Endothelial cell of umbilical vein (primary cell): Measurements from ENCODE around the gene PECR. TPM values are rescaled to one million over a fixed set of nuclear protein-coding genes. Genes with fewer than 3 reads are reported as not detected.

Experiments used
- BruUV-seq: library from RNA; stranded (reverse); fragments of 400-500 nt; replicated peaks from 2 replicates; lab custom pipeline; 2021; lab: Mats Ljungman, UMichigan
- CTCF ChIA-PET: fragments of 300-600, 350-600 bp; sonication (Branson Sonifier 250); formaldehyde crosslinking; loops from one replicate; lab custom pipeline; 2021; ENCODE audit warnings: antibody characterized with exemption, inconsistent platforms; lab: Charles Lee
- POLR2A ChIA-PET: fragments of 300-600, 350-600 bp; sonication (Branson Sonifier 250); formaldehyde crosslinking; loops from one replicate; lab custom pipeline; 2021; ENCODE audit warnings: antibody characterized with exemption, inconsistent platforms; lab: Charles Lee
- DNase-seq: peaks from one replicate; pipeline ENCODE4 v3.0.0-alpha.2; 2011; ENCODE audit warnings: low read depth, low spot score
- FAIRE-seq: peaks from 2 replicates; lab custom pipeline; 2011; peaks lifted over from hg19 to GRCh38; lab: Jason Lieb, UNC
- H2AFZ ChIP-seq: 2 replicates; pipeline ENCODE4 v1.6.0; 2012; ENCODE audit warnings: low read depth, low read length, control low read depth, inconsistent platforms
- H3K27ac ChIP-seq: 2 replicates; pipeline ENCODE4 v1.5.1; 2011; ENCODE audit warnings: low read depth, mild to moderate bottlenecking, control low read depth, low read length, moderate library complexity; ENCODE audit not compliant: insufficient read depth
- H3K27me3 ChIP-seq, 2 experiments: 2 replicates each; pipeline versions ENCODE4 v1.6.0 to v1.6.1; 2011; ENCODE audit warnings: low read length in 2 of 2, mixed read lengths in 1 of 2; ENCODE audit not compliant: control insufficient read depth in 2 of 2, insufficient read depth in 2 of 2
- H3K36me3 ChIP-seq, 2 experiments: 2 replicates in 1 of 2; 3 replicates in 1 of 2; pipeline ENCODE4 v1.5.1; 2011; ENCODE audit warnings: low read length in 2 of 2, mild to moderate bottlenecking in 1 of 2, moderate library complexity in 1 of 2; ENCODE audit not compliant: control insufficient read depth in 2 of 2, insufficient read depth in 2 of 2; ENCODE audit errors: extremely low read depth in 1 of 2
- H3K4me1 ChIP-seq: 3 replicates; pipeline ENCODE4 v1.5.1; 2011; ENCODE audit warnings: mild to moderate bottlenecking, low read length; ENCODE audit not compliant: control insufficient read depth, insufficient read depth; ENCODE audit errors: extremely low read depth
- H3K4me2 ChIP-seq: 2 replicates; pipeline ENCODE4 v1.6.1; 2011; ENCODE audit warnings: low read length, control low read depth, mixed read lengths; ENCODE audit not compliant: insufficient read depth
- H3K4me3 ChIP-seq, 3 experiments: fragments of 200-600 bp in 1 of 3; sonication (generic), shearing (Covaris generic) in 1 of 3; replicated peaks in 1 of 3; 2 replicates each; pipeline ENCODE4 v1.5.1; 2011 to 2016; ENCODE audit warnings: control low read depth in 3 of 3, low read length in 3 of 3, mild to moderate bottlenecking in 2 of 3, inconsistent platforms in 1 of 3, low read depth in 1 of 3, moderate library complexity in 1 of 3; ENCODE audit not compliant: insufficient read depth in 1 of 3
- H3K79me2 ChIP-seq: 2 replicates; pipeline ENCODE4 v1.6.0; 2012; ENCODE audit warnings: low read length, inconsistent platforms; ENCODE audit not compliant: control insufficient read depth, insufficient read depth
- H3K9ac ChIP-seq: replicated peaks from 2 replicates; pipeline ENCODE3; 2011; ENCODE audit warnings: low read length, control low read depth; ENCODE audit not compliant: insufficient read depth; ENCODE audit errors: extremely low read depth
- H3K9me1 ChIP-seq: replicated peaks from 3 replicates; pipeline ENCODE4 v1.6.0; 2011; ENCODE audit warnings: mild to moderate bottlenecking, low read length; ENCODE audit not compliant: control insufficient read depth, insufficient read depth; ENCODE audit errors: extremely low read depth
- H3K9me3 ChIP-seq: replicated peaks from 2 replicates; pipeline ENCODE4 v1.5.1; 2012; ENCODE audit warnings: low read length, inconsistent platforms; ENCODE audit not compliant: control insufficient read depth, insufficient read depth
- H4K20me1 ChIP-seq: replicated peaks from 2 replicates; pipeline ENCODE3; 2011; ENCODE audit warnings: mild to moderate bottlenecking, low read length; ENCODE audit not compliant: control insufficient read depth, insufficient read depth; ENCODE audit errors: extremely low read depth
- CTCF ChIP-seq, 2 donors: IDR thresholded peaks; 1 replicate in 1 of 2; 2 replicates in 1 of 2; pipeline ENCODE4 v1.5.1; 2011; ENCODE audit warnings: low read length in 2 of 2, mild to moderate bottlenecking in 2 of 2, moderate library complexity in 2 of 2, control low read depth in 1 of 2, inconsistent platforms in 1 of 2, low read depth in 1 of 2; ENCODE audit not compliant: insufficient read depth in 1 of 2; ENCODE audit errors: extremely low read depth in 1 of 2
- EZH2 ChIP-seq: IDR thresholded peaks from 2 replicates; pipeline ENCODE4 v1.6.1; 2012; ENCODE audit warnings: borderline replicate concordance, low read depth, mild to moderate bottlenecking, moderate library complexity, low read length, inconsistent platforms; ENCODE audit not compliant: severe bottlenecking
- FOS ChIP-seq: IDR thresholded peaks from 2 replicates; pipeline ENCODE4 v1.6.1; 2011; ENCODE audit warnings: mild to moderate bottlenecking, low read length, moderate library complexity, borderline replicate concordance; ENCODE audit not compliant: insufficient read depth
- GATA2 ChIP-seq: IDR thresholded peaks from 2 replicates; pipeline ENCODE4 v1.7.0; 2011; ENCODE audit warnings: low read depth, mild to moderate bottlenecking, moderate library complexity, mixed read lengths, low read length; ENCODE audit not compliant: insufficient read length, insufficient read depth
- JUN ChIP-seq: IDR thresholded peaks from 2 replicates; pipeline ENCODE4 v1.6.1; 2011; ENCODE audit warnings: borderline replicate concordance, low read depth; ENCODE audit not compliant: insufficient read length, insufficient read depth
- MAX ChIP-seq: IDR thresholded peaks from 2 replicates; pipeline ENCODE4 v1.6.1; 2011; ENCODE audit not compliant: insufficient read depth, insufficient read length
- MYC ChIP-seq: IDR thresholded peaks from one replicate; pipeline ENCODE4 v1.6.1; 2011; ENCODE audit warnings: mild to moderate bottlenecking, low read depth, low read length
- POLR2A ChIP-seq: IDR thresholded peaks from 2 replicates; pipeline ENCODE4 v1.6.1; 2012; ENCODE audit warnings: low read depth, mild to moderate bottlenecking, control low read depth, low read length
- POLR2AphosphoS5 ChIP-seq: IDR thresholded peaks from 2 replicates; pipeline ENCODE4 v1.6.1; 2012; ENCODE audit warnings: low read depth, mild to moderate bottlenecking, control low read depth, low read length, moderate library complexity; ENCODE audit not compliant: insufficient read depth
- dilution Hi-C: fragments of 300-500 bp; cut with MboI; formaldehyde crosslinking; loops from one replicate; pipeline ENCODE4 v1.15.0; 2019; ENCODE audit warnings: low sequenced_read_pairs; ENCODE audit not compliant: extremely low pct_ligation_motif_present
- intact Hi-C: fragments of 100-400 bp; cut with micrococcal nuclease; formaldehyde crosslinking; loops from one replicate; pipeline ENCODE4 v1.10.0; 2022
- polyA plus RNA-seq, 4 experiments: library from polyadenylated mRNA; depleted of rRNA in 3 of 4; stranded (reverse) in 3 of 4; unstranded in 1 of 4; fragments of >200 nt; gene quantifications; 2 replicates each; pipeline versions ENCODE4 v1.2.1 to v1.2.3, GENCODE V29; 2011 to 2012; ENCODE audit warnings: missing spikeins in 1 of 4
- total RNA-seq: library from RNA; stranded (reverse); gene quantifications from 2 replicates; pipeline ENCODE4 v1.2.3, GENCODE V29; 2021

Gene PECR
- total and polyA plus RNA-seq, 2 donors (not counting 3 experiments of a cell fraction or from before 2014, with no cell fraction given): 4.1 to 6.2 TPM

- POLR2A ChIA-PET: no interaction called here
- no peaks in the 10 kb centered on the region for H3K36me3 ChIP-seq
- no peak overlapping the region for H2AFZ ChIP-seq
- dilution Hi-C loops (no loop called here), intact Hi-C loops (no loop called here)
- DNase-seq (no peak), FAIRE-seq (no peak)
- H3K4me1 ChIP-seq: no peaks in the 10 kb centered on the region
- H3K9me3 ChIP-seq: no peaks in the 10 kb centered on the region
- H3K27me3 ChIP-seq: no peaks in the 10 kb centered on the region
- no TSS peak for BruUV-seq
- no peak overlapping the region for H3K4me2 ChIP-seq
- no peak overlapping the region for H3K27ac ChIP-seq
- no peak for TF ChIP-seq GATA2
- TF ChIP-seq POLR2AphosphoS5: no peak
- no peak for TF ChIP-seq EZH2
- TF ChIP-seq POLR2A: no peak
- TF ChIP-seq MAX: no peak
- TF ChIP-seq JUN: no peak
- TF ChIP-seq CTCF (IDR thresholded peaks at IDR 0.05; ENCODE audit: extremely low read depth in 1 of 2, insufficient read depth in 1 of 2, low read depth in 1 of 2, low read length in 2 of 2): no peak
- no peak for TF ChIP-seq MYC
- no peak for TF ChIP-seq FOS
- H4K20me1 ChIP-seq: no peaks in the 10 kb centered on the region
- H3K4me3 ChIP-seq: no peak overlapping the region
- H3K79me2 ChIP-seq: no peaks in the 10 kb centered on the region
- no peaks in the 10 kb centered on the region for H3K9me1 ChIP-seq
- CTCF ChIA-PET: no interaction called here
- no peak overlapping the region for H3K9ac ChIP-seq
Measured at GRCh38 chr2:216069028-216069427, 12.6 kb downstream of the PECR start.
